K562 (cell line): ENCODE results near the gene ITGA6. TPM values are rescaled to one million over a fixed set of nuclear protein-coding genes. Genes with fewer than 3 reads are reported as not detected.

Source experiments
- ATAC-seq: fragments of 200-7000 bp; cut with Tn5 transposase; 3 replicates; pipeline ENCODE4 v1.9.1; 2020; ENCODE audit warnings: moderate library complexity
- BruUV-seq: library from RNA; stranded (reverse); fragments of 400-500 nt; replicated peaks from 2 replicates; lab custom pipeline; 2021; lab: Mats Ljungman, UMichigan
- CTCF ChIA-PET: fragments of 300-600 bp; formaldehyde crosslinking; extraction: SDS; loops from one replicate; lab custom pipeline; 2021; ENCODE audit warnings: low intra/inter-chr PET ratio; lab: Yijun Ruan, JAX
- POLR2A ChIA-PET: fragments of 300-600, 350-650 bp; sonication (Branson Sonifier 250); formaldehyde crosslinking; extraction: SDS; loops from one replicate; lab custom pipeline; 2021; ENCODE audit warnings: antibody characterized with exemption, inconsistent platforms; lab: Yijun Ruan, JAX
- DNase-seq, 4 experiments: peaks; one replicate each; pipeline versions ENCODE4 v3.0.0 to v3.0.0-alpha.2; 2011 to 2018; ENCODE audit warnings: low spot score in 3 of 4, mixed read lengths in 3 of 4; ENCODE audit errors: extremely low read depth in 1 of 4
- FAIRE-seq: peaks from 2 replicates; lab custom pipeline; 2011; peaks lifted over from hg19 to GRCh38; lab: Jason Lieb, UNC
- H2AFZ ChIP-seq: 2 replicates; pipeline ENCODE4 v1.6.0; 2011; ENCODE audit warnings: low read depth, low read length, control low read depth, inconsistent platforms
- H3K27ac ChIP-seq: fragments of 200-600 bp; 3 replicates; pipeline ENCODE4 v1.8.0; 2011; ENCODE audit warnings: low read depth, mild to moderate bottlenecking, control low read depth, inconsistent platforms, low read length, moderate library complexity, mixed read lengths; ENCODE audit errors: extremely low read depth
- H3K27me3 ChIP-seq, 2 experiments: fragments of 300-600 bp in 1 of 2; 2 replicates in 1 of 2; 3 replicates in 1 of 2; pipeline versions ENCODE4 v1.6.0 to v1.8.0; 2011; ENCODE audit warnings: inconsistent platforms in 2 of 2, low read length in 2 of 2, mild to moderate bottlenecking in 1 of 2, mixed read lengths in 1 of 2, moderate library complexity in 1 of 2; ENCODE audit not compliant: control insufficient read depth in 2 of 2, insufficient read depth in 2 of 2
- H3K36me3 ChIP-seq: fragments of 300-600 bp; 3 replicates; pipeline ENCODE4 v1.8.0; 2011; ENCODE audit warnings: mild to moderate bottlenecking, low read length, inconsistent platforms; ENCODE audit not compliant: control insufficient read depth, insufficient read depth
- H3K4me1 ChIP-seq, 2 experiments: fragments of 200-600 bp in 1 of 2; replicated peaks in 1 of 2; 2 replicates in 1 of 2; 3 replicates in 1 of 2; pipeline versions ENCODE4 v1.5.1 to v1.8.0; 2011; ENCODE audit warnings: inconsistent platforms in 2 of 2, low read length in 2 of 2, mild to moderate bottlenecking in 1 of 2, mixed read lengths in 1 of 2, moderate library complexity in 1 of 2; ENCODE audit not compliant: control insufficient read depth in 2 of 2, insufficient read depth in 2 of 2
- H3K4me2 ChIP-seq: 2 replicates; pipeline ENCODE4 v1.6.1; 2011; ENCODE audit warnings: low read length, control low read depth, inconsistent platforms, mixed read lengths; ENCODE audit not compliant: insufficient read depth
- H3K4me3 ChIP-seq: fragments of 200-600 bp; sonication (generic), shearing (Covaris generic); 2 replicates; pipeline ENCODE4 v1.5.1; 2016; ENCODE audit warnings: control low read depth, inconsistent platforms
- H3K79me2 ChIP-seq: fragments of 200-600 bp; 3 replicates; pipeline ENCODE4 v1.8.0; 2011; ENCODE audit warnings: low read length, inconsistent platforms; ENCODE audit not compliant: control insufficient read depth, insufficient read depth
- H3K9ac ChIP-seq, 2 experiments: 2 replicates each; pipeline versions ENCODE4 v1.6.0 to v1.6.1; 2011; ENCODE audit warnings: low read depth in 2 of 2, low read length in 2 of 2, control low read depth in 1 of 2, inconsistent platforms in 1 of 2, mild to moderate bottlenecking in 1 of 2, mixed read lengths in 1 of 2; ENCODE audit not compliant: insufficient read depth in 1 of 2
- H3K9me1 ChIP-seq: one replicate; pipeline ENCODE4 v1.6.0; 2011; ENCODE audit warnings: inconsistent platforms, mild to moderate bottlenecking, low read length, moderate library complexity; ENCODE audit not compliant: control insufficient read depth, insufficient read depth
- H3K9me3 ChIP-seq: replicated peaks from 2 replicates; pipeline ENCODE4 v1.5.1; 2011; ENCODE audit warnings: low read depth, low read length, inconsistent platforms; ENCODE audit not compliant: control insufficient read depth, insufficient read depth
- H4K20me1 ChIP-seq: replicated peaks from 2 replicates; pipeline ENCODE4 v1.6.1; 2011; ENCODE audit warnings: low read length, inconsistent platforms, mixed read lengths; ENCODE audit not compliant: control insufficient read depth, insufficient read depth
- CBFA2T2 ChIP-seq: fragments of 450-650 bp; conservative IDR thresholded peaks from 2 replicates; pipeline ENCODE4 v1.6.1; 2017; ENCODE audit warnings: mild to moderate bottlenecking
- CCNT2 ChIP-seq: IDR thresholded peaks from 2 replicates; pipeline ENCODE4 v1.6.1; 2011; ENCODE audit warnings: borderline replicate concordance, low read depth, mild to moderate bottlenecking, moderate library complexity, mixed read lengths, low read length; ENCODE audit not compliant: insufficient read length; ENCODE audit errors: extremely low read depth
- CREB1 ChIP-seq, 2 experiments: sonication (generic) in 1 of 2; formaldehyde crosslinking in 1 of 2; IDR thresholded peaks; 2 replicates each; pipeline versions ENCODE4 v1.6.1 to v1.8.0; 2012 to 2022; ENCODE audit warnings: inconsistent platforms in 1 of 2, mild to moderate bottlenecking in 1 of 2, missing genetic modification reagents in 1 of 2, moderate library complexity in 1 of 2
- E2F4 ChIP-seq: sonication (generic); formaldehyde crosslinking; IDR thresholded peaks from 2 replicates; pipeline ENCODE4 v1.8.0; 2022; ENCODE audit warnings: mild to moderate bottlenecking, low read depth, missing genetic modification reagents
- ERF ChIP-seq: fragments of 450-650 bp; formaldehyde crosslinking; IDR thresholded peaks from 2 replicates; pipeline ENCODE4 v1.4.0; 2020; ENCODE audit warnings: mild to moderate bottlenecking, mixed read lengths
- ETV6 ChIP-seq, 3 experiments: fragments of 150-350 bp in 1 of 3; sonication (generic) in 1 of 3; formaldehyde crosslinking in 1 of 3; IDR thresholded peaks; 2 replicates each; pipeline versions ENCODE4 v1.6.1 to v1.8.0; 2014 to 2022; ENCODE audit warnings: borderline replicate concordance in 2 of 3, low read depth in 2 of 3, antibody characterized with exemption in 1 of 3, low read length in 1 of 3, mild to moderate bottlenecking in 1 of 3, missing genetic modification reagents in 1 of 3
- HBP1 ChIP-seq: fragments of 450-650 bp; formaldehyde crosslinking; IDR thresholded peaks from 2 replicates; pipeline ENCODE4 v1.4.0; 2022; ENCODE audit warnings: missing genetic modification characterization
- JUN ChIP-seq, 2 experiments: sonication (generic) in 1 of 2; formaldehyde crosslinking in 1 of 2; IDR thresholded peaks; 2 replicates each; pipeline versions ENCODE4 v1.6.1 to v1.8.0; 2012 to 2022; ENCODE audit warnings: borderline replicate concordance in 2 of 2, mild to moderate bottlenecking in 2 of 2, improper control_type of control experiment in 1 of 2, low read depth in 1 of 2, low read length in 1 of 2, missing genetic modification reagents in 1 of 2
- ZNF146 ChIP-seq: IDR thresholded peaks from one replicate; pipeline ENCODE4 v1.6.1; 2018; ENCODE audit warnings: missing compliant biosample characterization; ENCODE audit not compliant: unreplicated experiment
- ZNF3 ChIP-seq: fragments of 250-450 bp; sonication (Bioruptor Pico); IDR thresholded peaks from 2 replicates; pipeline ENCODE4 v1.5.0; 2021; ENCODE audit warnings: mild to moderate bottlenecking, moderate library complexity
- WGBS: fragments of 100-300 bp; shearing (Covaris generic); methylation state at CpG from one replicate; pipeline ENCODE4 v1.1.6; 2016; ENCODE audit warnings: low coverage, mixed read lengths; ENCODE audit not compliant: insufficient coverage; ENCODE audit errors: missing lambda C conversion rate; 5-methylcytosine and 5-hydroxymethylcytosine counted together
- in situ Hi-C: fragments of 300-500 bp; cut with MboI; formaldehyde crosslinking; loops from 4 replicates; pipeline ENCODE4 v1.15.0; 2018; ENCODE audit warnings: inconsistent platforms, mixed read lengths
- intact Hi-C: fragments of 100-400 bp; cut with micrococcal nuclease; formaldehyde crosslinking; loops from 2 replicates; pipeline ENCODE4 v1.14.2; 2022
- polyA plus RNA-seq, 8 experiments: library from polyadenylated mRNA; depleted of rRNA in 4 of 8; stranded (reverse) in 5 of 8; unstranded in 3 of 8; fragments of >200 nt; fragmentation: Nextera tagmentation in 2 of 8; fragmentation: Illumina TruSeq in 1 of 8; extraction: Ambion mirVana in 2 of 8; extraction: Trizol in 1 of 8; gene quantifications; 2 replicates each; pipeline versions ENCODE4 v1.2.1 to v1.2.3, GENCODE V29; 2011 to 2014; ENCODE audit warnings: inconsistent platforms in 1 of 8, missing spikeins in 1 of 8
- total RNA-seq, 7 experiments: library from RNA; depleted of rRNA in 6 of 7; stranded (reverse); fragments of >200 nt in 6 of 7; fragmentation: Illumina TruSeq in 2 of 7; extraction: Trizol in 2 of 7; gene quantifications; 2 replicates each; pipeline versions ENCODE4 v1.2.1 to v1.2.3, GENCODE V29; 2011 to 2021; ENCODE audit warnings: low replicate concordance in 1 of 7

ITGA6 gene
- total and polyA plus RNA-seq, 9 of the 15 experiments (the other 6 are each of a cell fraction or from before 2014, with no cell fraction given), result 0.01 to 0.29 (median 0.05) TPM; not detected in 5

GRCh38 chr2:172405673-172406072 lies 21.7 kb upstream of the ITGA6 start:
- H3K9ac ChIP-seq, result no peak overlapping the region
- in situ Hi-C loops (no loop called here), intact Hi-C loops (no loop called here)
- H4K20me1 ChIP-seq, result no peaks in the 10 kb centered on the region
- WGBS, result 0% methylated on average over 4 of the region's 4 CpGs
- no peaks in the 10 kb centered on the region for H3K79me2 ChIP-seq
- peaks cover 2 to 8% of the 10 kb centered on the region in 2 experiments; a peak in 2 of 5 replicates for H3K27me3 ChIP-seq
- peak; percentile 54 for TF ChIP-seq ZNF146
- no peak for TF ChIP-seq ETV6 (IDR thresholded peaks at IDR 0.05; ENCODE audit: borderline replicate concordance in 1 of 2, low read depth in 2 of 2, low read length in 1 of 2)
- TF ChIP-seq ETV6 (CRISPR knock-in tag; IDR thresholded peaks at IDR 0.05; ENCODE audit: borderline replicate concordance), result no peak
- no peaks in the 10 kb centered on the region for H3K36me3 ChIP-seq
- H3K4me1 ChIP-seq, result no peaks in the 10 kb centered on the region
- no TSS peak for BruUV-seq
- CTCF ChIA-PET, result no interaction called here
- FAIRE-seq (no peak), ATAC-seq (no peak), DNase-seq (no peak)
- no peak overlapping the region for H2AFZ ChIP-seq
- no peaks in the 10 kb centered on the region for H3K9me1 ChIP-seq
- no peak overlapping the region for H3K4me2 ChIP-seq
- POLR2A ChIA-PET, result no interaction called here
- no peak overlapping the region for H3K27ac ChIP-seq
- no peak overlapping the region for H3K4me3 ChIP-seq
- H3K9me3 ChIP-seq, result no peaks in the 10 kb centered on the region

GRCh38 chr2:172408143-172408766 lies 19.1 kb upstream of the ITGA6 start:
- no peaks in the 10 kb centered on the region for H4K20me1 ChIP-seq
- intact Hi-C loops, result no loop called here
- no peaks in the 10 kb centered on the region for H3K79me2 ChIP-seq
- H3K9ac ChIP-seq, result no peak overlapping the region
- no peak overlapping the region for H2AFZ ChIP-seq
- no peaks in the 10 kb centered on the region for H3K9me3 ChIP-seq
- no peak for DNase-seq
- POLR2A ChIA-PET, result interaction anchor here (1.2 to 1.6 kb wide), 3 partner anchors 11 to 17 kb away, joined by 3 to 4 read pairs (median 3); no protein-coding TSS in a partner anchor
- WGBS, result 0% methylated on average over 4 of the region's 4 CpGs
- peaks cover 2 to 3% of the 10 kb centered on the region in 2 experiments; a peak in 1 of 5 replicates for H3K27me3 ChIP-seq
- no peak overlapping the region for H3K4me2 ChIP-seq
- CTCF ChIA-PET, result no interaction called here
- H3K36me3 ChIP-seq, result no peaks in the 10 kb centered on the region
- H3K4me1 ChIP-seq, result no peaks in the 10 kb centered on the region
- no TSS peak for BruUV-seq
- no peak for ATAC-seq
- H3K27ac ChIP-seq, result no peak overlapping the region
- no peak for FAIRE-seq
- no peaks in the 10 kb centered on the region for H3K9me1 ChIP-seq
- in situ Hi-C loops, result no loop called here
- H3K4me3 ChIP-seq, result no peak overlapping the region
- TF ChIP-seq CREB1 (IDR thresholded peaks at IDR 0.05), result no peak
- no peak for TF ChIP-seq CREB1 (CRISPR knock-in tag; IDR thresholded peaks at IDR 0.05)
- TF ChIP-seq CBFA2T2, result no peak
- TF ChIP-seq E2F4 (CRISPR knock-in tag), result no peak
- TF ChIP-seq JUN (IDR thresholded peaks at IDR 0.05; ENCODE audit: borderline replicate concordance, low read depth, low read length), result no peak
- TF ChIP-seq JUN (CRISPR knock-in tag; IDR thresholded peaks at IDR 0.05; ENCODE audit: borderline replicate concordance), result no peak
- no peak for TF ChIP-seq ZNF3 (CRISPR knock-in tag)
- no peak for TF ChIP-seq ERF (CRISPR knock-in tag)
- TF ChIP-seq HBP1 (CRISPR knock-in tag), result no peak
- no peak for TF ChIP-seq CCNT2
